Stimulated activated naive CD8-positive, alpha-beta T cell treated with anti-CD3 and anti-CD28 coated beads, Interleukin-15, Interleukin-2, amounts not matched to agents 100 ng/mL and 50 ng/mL, for 24 hours (primary cell): ENCODE measurements around the gene CCR5AS.

Experiments
- H3K27ac Mint-ChIP-seq: one replicate; pipeline ENCODE4 v1.8.0; 2021; ENCODE audit warnings: mild to moderate bottlenecking, mixed read lengths
- H3K27me3 Mint-ChIP-seq: one replicate; pipeline ENCODE4 v1.8.0; 2021; ENCODE audit warnings: mixed read lengths
- H3K36me3 Mint-ChIP-seq: one replicate; pipeline ENCODE4 v1.8.0; 2021; ENCODE audit warnings: low read depth, mixed read lengths
- H3K4me1 Mint-ChIP-seq: one replicate; pipeline ENCODE4 v1.8.0; 2021; ENCODE audit warnings: low read depth, mixed read lengths
- H3K4me3 Mint-ChIP-seq: one replicate; pipeline ENCODE4 v1.8.0; 2021; ENCODE audit warnings: mild to moderate bottlenecking, mixed read lengths
- H3K9me3 Mint-ChIP-seq: one replicate; pipeline ENCODE4 v1.8.0; 2021; ENCODE audit warnings: mixed read lengths

The CCR5AS gene

GRCh38 chr3:46367811-46368210 lies 39.1 kb downstream of the CCR5AS start:
- H3K27ac Mint-ChIP-seq, result no peak overlapping the region
- no peaks in the 10 kb centered on the region for H3K36me3 Mint-ChIP-seq
- H3K4me1 Mint-ChIP-seq, result peaks cover 35% of the 10 kb centered on the region
- H3K4me3 Mint-ChIP-seq, result no peak overlapping the region
- no peaks in the 10 kb centered on the region for H3K9me3 Mint-ChIP-seq
- H3K27me3 Mint-ChIP-seq, result peaks cover 24% of the 10 kb centered on the region

- Mint-ChIP-seq H3K4me1 (peaks cover 42% of the 10 kb centered on the region), H3K9me3 (no peaks in the 10 kb centered on the region), H3K4me3 (no peak overlapping the region), H3K36me3 (no peaks in the 10 kb centered on the region), H3K27ac (no peak overlapping the region), H3K27me3 (peaks cover 14% of the 10 kb centered on the region)
These were observed 40.9 kb downstream of the CCR5AS start for GRCh38 chr3:46365737-46366524.

GRCh38 chr3:46365041-46365440 lies 41.8 kb downstream of the CCR5AS start:
- Mint-ChIP-seq H3K36me3 (no peaks in the 10 kb centered on the region), H3K9me3 (no peaks in the 10 kb centered on the region), H3K4me1 (peaks cover 41% of the 10 kb centered on the region), H3K4me3 (no peak overlapping the region), H3K27ac (no peak overlapping the region), H3K27me3 (peaks cover 14% of the 10 kb centered on the region)

GRCh38 chr3:46361408-46362283 lies 45.2 kb downstream of the CCR5AS start:
- Mint-ChIP-seq H3K4me1 (peaks cover 34% of the 10 kb centered on the region), H3K27me3 (peaks cover 19% of the 10 kb centered on the region), H3K4me3 (no peak overlapping the region), H3K36me3 (no peaks in the 10 kb centered on the region), H3K9me3 (no peaks in the 10 kb centered on the region), H3K27ac (no peak overlapping the region)

GRCh38 chr3:46360907-46361306 lies 46.0 kb downstream of the CCR5AS start:
- Mint-ChIP-seq H3K36me3 (no peaks in the 10 kb centered on the region), H3K4me1 (peaks cover 36% of the 10 kb centered on the region), H3K9me3 (no peaks in the 10 kb centered on the region), H3K4me3 (no peak overlapping the region), H3K27ac (no peak overlapping the region), H3K27me3 (peaks cover 20% of the 10 kb centered on the region)

- H3K36me3 Mint-ChIP-seq, result no peaks in the 10 kb centered on the region
- peaks cover 28% of the 10 kb centered on the region for H3K27me3 Mint-ChIP-seq
- H3K4me1 Mint-ChIP-seq, result peaks cover 43% of the 10 kb centered on the region
- H3K9me3 Mint-ChIP-seq, result no peaks in the 10 kb centered on the region
- peak overlapping the region; percentile 47 for H3K27ac Mint-ChIP-seq
- no peak overlapping the region for H3K4me3 Mint-ChIP-seq
These were observed 47.0 kb downstream of the CCR5AS start for GRCh38 chr3:46359733-46360493.

- no peaks in the 10 kb centered on the region for H3K9me3 Mint-ChIP-seq
- no peaks in the 10 kb centered on the region for H3K36me3 Mint-ChIP-seq
- no peak overlapping the region for H3K4me3 Mint-ChIP-seq
- peaks cover 58% of the 10 kb centered on the region for H3K4me1 Mint-ChIP-seq
- H3K27me3 Mint-ChIP-seq, result peaks cover 24% of the 10 kb centered on the region
- H3K27ac Mint-ChIP-seq, result no peak overlapping the region
These were observed 48.4 kb downstream of the CCR5AS start for GRCh38 chr3:46358466-46358865.

GRCh38 chr3:46356909-46357308 lies 50.0 kb downstream of the CCR5AS start:
- Mint-ChIP-seq H3K27ac (no peak overlapping the region), H3K9me3 (no peaks in the 10 kb centered on the region), H3K27me3 (peaks cover 28% of the 10 kb centered on the region), H3K4me1 (peaks cover 71% of the 10 kb centered on the region), H3K4me3 (no peak overlapping the region), H3K36me3 (no peaks in the 10 kb centered on the region)

GRCh38 chr3:46356276-46356675 lies 50.6 kb downstream of the CCR5AS start:
- no peaks in the 10 kb centered on the region for H3K36me3 Mint-ChIP-seq
- H3K4me3 Mint-ChIP-seq, result no peak overlapping the region
- no peaks in the 10 kb centered on the region for H3K9me3 Mint-ChIP-seq
- no peak overlapping the region for H3K27ac Mint-ChIP-seq
- H3K4me1 Mint-ChIP-seq, result peaks cover 71% of the 10 kb centered on the region
- peaks cover 33% of the 10 kb centered on the region for H3K27me3 Mint-ChIP-seq

GRCh38 chr3:46354984-46355383 lies 51.9 kb downstream of the CCR5AS start:
- Mint-ChIP-seq H3K36me3 (no peaks in the 10 kb centered on the region), H3K27ac (no peak overlapping the region), H3K9me3 (no peaks in the 10 kb centered on the region)

GRCh38 chr3:46354478-46354877 lies 52.4 kb downstream of the CCR5AS start:
- Mint-ChIP-seq H3K27me3 (peaks cover 40% of the 10 kb centered on the region), H3K36me3 (no peaks in the 10 kb centered on the region), H3K9me3 (no peaks in the 10 kb centered on the region), H3K27ac (peak overlapping the region; percentile 74), H3K4me3 (no peak overlapping the region), H3K4me1 (peaks cover 74% of the 10 kb centered on the region)

More at GRCh38 chr3:46354984-46355383, 51.9 kb downstream of the CCR5AS start:
- peaks cover 40% of the 10 kb centered on the region for H3K27me3 Mint-ChIP-seq
- no peak overlapping the region for H3K4me3 Mint-ChIP-seq
- H3K4me1 Mint-ChIP-seq, result peaks cover 73% of the 10 kb centered on the region

- Mint-ChIP-seq H3K27me3 (peaks cover 38% of the 10 kb centered on the region), H3K4me3 (peak within 1 kb of the TSS; percentile 27), H3K36me3 (no peaks in the 10 kb centered on the region), H3K4me1 (peaks cover 75% of the 10 kb centered on the region), H3K27ac (peak within 1 kb of the TSS; percentile 74), H3K9me3 (peaks cover under 1% of the 10 kb centered on the region)
These were observed 53.0 kb downstream of the CCR5AS start, which contains the start of gene CCR2 for GRCh38 chr3:46353647-46354410. Gene CCR2, plus strand, starts transcription at chr3:46354111. Its CDS starts 3,417 bp downstream, at chr3:46357528.

GRCh38 chr3:46353090-46353489 lies 53.8 kb downstream of the CCR5AS start:
- H3K36me3 Mint-ChIP-seq, result no peaks in the 10 kb centered on the region
- peak overlapping the region; percentile 37 for H3K27ac Mint-ChIP-seq
- peaks cover 36% of the 10 kb centered on the region for H3K27me3 Mint-ChIP-seq
- H3K4me3 Mint-ChIP-seq, result peak overlapping the region; percentile 27
- H3K4me1 Mint-ChIP-seq, result peaks cover 81% of the 10 kb centered on the region
- H3K9me3 Mint-ChIP-seq, result peaks cover 4% of the 10 kb centered on the region

- H3K4me1 Mint-ChIP-seq, result peaks cover 82% of the 10 kb centered on the region
- H3K4me3 Mint-ChIP-seq, result no peak overlapping the region
- H3K36me3 Mint-ChIP-seq, result peaks cover 5% of the 10 kb centered on the region
- peaks cover 4% of the 10 kb centered on the region for H3K9me3 Mint-ChIP-seq
- no peak overlapping the region for H3K27ac Mint-ChIP-seq
- H3K27me3 Mint-ChIP-seq, result peaks cover 32% of the 10 kb centered on the region
These were observed 55.2 kb downstream of the CCR5AS start for GRCh38 chr3:46351646-46352045.
